RWPE2 (cell line): ENCODE results near the gene RGS14.

Source experiments
- ATAC-seq: fragments of 200-7000 bp; cut with Tn5 transposase; 3 replicates; pipeline ENCODE4 v1.9.1; 2021; ENCODE audit warnings: low read depth
- DNase-seq: peaks from one replicate; pipeline ENCODE4 v3.0.0-alpha.2; 2020; ENCODE audit warnings: low spot score
- H3K27ac ChIP-seq: fragments of 450-650 bp; 2 replicates; pipeline ENCODE4 v1.5.1; 2017; ENCODE audit warnings: mild to moderate bottlenecking; ENCODE audit not compliant: poor library complexity, severe bottlenecking
- H3K27me3 ChIP-seq: fragments of 250-450 bp; sonication (Bioruptor Pico); 2 replicates; pipeline ENCODE4 v1.5.1; 2021; ENCODE audit warnings: mild to moderate bottlenecking, moderate library complexity; ENCODE audit not compliant: insufficient read depth, poor library complexity, severe bottlenecking
- H3K36me3 ChIP-seq: fragments of 250-450 bp; sonication (Bioruptor Pico); 2 replicates; pipeline ENCODE4 v1.5.1; 2020; ENCODE audit warnings: low read depth, mild to moderate bottlenecking, moderate library complexity
- H3K4me1 ChIP-seq: fragments of 250-450 bp; sonication (Bioruptor Pico); 2 replicates; pipeline ENCODE4 v1.5.1; 2021; ENCODE audit warnings: mild to moderate bottlenecking, moderate library complexity; ENCODE audit not compliant: insufficient read depth, poor library complexity, severe bottlenecking
- H3K4me3 ChIP-seq: fragments of 250-450 bp; sonication (Bioruptor Pico); 2 replicates; pipeline ENCODE4 v1.5.1; 2021; ENCODE audit warnings: mild to moderate bottlenecking, moderate library complexity; ENCODE audit not compliant: severe bottlenecking
- H3K9me3 ChIP-seq: fragments of 250-450 bp; sonication (Bioruptor Pico); 2 replicates; pipeline ENCODE4 v1.5.1; 2021; ENCODE audit warnings: mild to moderate bottlenecking, moderate library complexity; ENCODE audit not compliant: severe bottlenecking
- CTCF ChIP-seq: fragments of 450-650 bp; IDR thresholded peaks from one replicate; pipeline ENCODE4 v1.5.1; 2017; ENCODE audit warnings: mild to moderate bottlenecking, moderate library complexity; ENCODE audit not compliant: poor library complexity, severe bottlenecking

The RGS14 gene

GRCh38 chr5:177393206-177393765 lies 35.6 kb downstream of the RGS14 start:
- H3K4me1 ChIP-seq: peaks cover 20% of the 10 kb centered on the region
- DNase-seq (no peak), ATAC-seq (no peak)
- no peak overlapping the region for H3K4me3 ChIP-seq
- H3K9me3 ChIP-seq: no peaks in the 10 kb centered on the region
- no peak for TF ChIP-seq CTCF
- H3K36me3 ChIP-seq: no peaks in the 10 kb centered on the region
- no peaks in the 10 kb centered on the region for H3K27me3 ChIP-seq
- H3K27ac ChIP-seq: no peak overlapping the region

- ATAC-seq: no peak
- Histone ChIP-seq H3K4me1 (peaks cover 13% of the 10 kb centered on the region), H3K4me3 (no peak overlapping the region), H3K27me3 (no peaks in the 10 kb centered on the region), H3K9me3 (no peaks in the 10 kb centered on the region), H3K36me3 (no peaks in the 10 kb centered on the region), H3K27ac (no peak overlapping the region)
- no peak for DNase-seq
- no peak for TF ChIP-seq CTCF
Observed at GRCh38 chr5:177393990-177394389, 36.3 kb downstream of the RGS14 start.

- Histone ChIP-seq H3K4me1 (no peaks in the 10 kb centered on the region), H3K27ac (no peak overlapping the region), H3K4me3 (no peak overlapping the region), H3K36me3 (no peaks in the 10 kb centered on the region), H3K9me3 (no peaks in the 10 kb centered on the region), H3K27me3 (no peaks in the 10 kb centered on the region)
- DNase-seq: no peak
- TF ChIP-seq CTCF: no peak
- no peak for ATAC-seq
Observed at GRCh38 chr5:177396078-177396477, 38.4 kb downstream of the RGS14 start.

- ATAC-seq (no peak), DNase-seq (no peak)
- Histone ChIP-seq H3K27ac (no peak overlapping the region), H3K9me3 (no peaks in the 10 kb centered on the region), H3K27me3 (no peaks in the 10 kb centered on the region), H3K36me3 (no peaks in the 10 kb centered on the region; the same call in 1 of the 2 replicates), H3K4me1 (no peaks in the 10 kb centered on the region), H3K4me3 (no peak overlapping the region)
- no peak for TF ChIP-seq CTCF
Observed at GRCh38 chr5:177396807-177397206, 39.1 kb downstream of the RGS14 start.

- no peak for ATAC-seq
- Histone ChIP-seq H3K36me3 (no peaks in the 10 kb centered on the region; the same call in 1 of the 2 replicates), H3K9me3 (no peaks in the 10 kb centered on the region), H3K27me3 (no peaks in the 10 kb centered on the region), H3K4me3 (no peak overlapping the region), H3K27ac (no peak overlapping the region), H3K4me1 (peaks cover 5% of the 10 kb centered on the region)
- DNase-seq: no peak
- no peak for TF ChIP-seq CTCF
Observed at GRCh38 chr5:177397875-177398390, 40.2 kb downstream of the RGS14 start.
